Skeletal muscle tissue (tissue), 4 donors: ENCODE results near the gene TNS1. TPM values are rescaled to one million over a fixed set of nuclear protein-coding genes. Genes with fewer than 3 reads are reported as not detected.
"Not testable (repeated sequence)": the region's sequence is repeated elsewhere in the genome, so short reads cannot be mapped to it uniquely, and the experiment has no call there.

Source experiments
- H3K27ac ChIP-seq: one replicate; pipeline ENCODE4 v1.7.0; 2013; ENCODE audit warnings: mild to moderate bottlenecking, low read depth, low read length, inconsistent platforms
- H3K27me3 ChIP-seq, 3 donors: one replicate each; pipeline ENCODE4 v1.7.0; 2013; ENCODE audit warnings: low read length in 3 of 3; ENCODE audit not compliant: control insufficient read depth in 3 of 3, insufficient read depth in 3 of 3
- H3K36me3 ChIP-seq, 3 donors: one replicate each; pipeline ENCODE4 v1.7.0; 2013; ENCODE audit warnings: low read length in 3 of 3; ENCODE audit not compliant: control insufficient read depth in 3 of 3, insufficient read depth in 3 of 3
- H3K4me1 ChIP-seq, 3 donors: one replicate each; pipeline ENCODE4 v1.7.0; 2013; ENCODE audit warnings: low read length in 3 of 3, mild to moderate bottlenecking in 3 of 3; ENCODE audit not compliant: control insufficient read depth in 3 of 3, insufficient read depth in 3 of 3
- H3K4me3 ChIP-seq, 3 donors: one replicate each; pipeline ENCODE4 v1.7.0; 2013; ENCODE audit warnings: low read length in 3 of 3
- H3K9ac ChIP-seq, 3 donors: one replicate each; pipeline ENCODE4 v1.7.0; 2013; ENCODE audit warnings: low read length in 3 of 3, mild to moderate bottlenecking in 3 of 3, moderate library complexity in 2 of 3, low read depth in 1 of 3
- H3K9me3 ChIP-seq, 3 donors: one replicate each; pipeline ENCODE4 v1.7.0; 2013; ENCODE audit warnings: low read length in 3 of 3; ENCODE audit not compliant: control insufficient read depth in 3 of 3
- total RNA-seq: library from RNA; depleted of rRNA; stranded (reverse); fragments of >200 nt; gene quantifications from one replicate; pipeline ENCODE4 v1.2.3, GENCODE V29; 2014
- donor health status: Osteomylitis.

TNS1 gene
- total RNA-seq, 1 donor from 2014 or later, result 73.1 TPM

DNA sequence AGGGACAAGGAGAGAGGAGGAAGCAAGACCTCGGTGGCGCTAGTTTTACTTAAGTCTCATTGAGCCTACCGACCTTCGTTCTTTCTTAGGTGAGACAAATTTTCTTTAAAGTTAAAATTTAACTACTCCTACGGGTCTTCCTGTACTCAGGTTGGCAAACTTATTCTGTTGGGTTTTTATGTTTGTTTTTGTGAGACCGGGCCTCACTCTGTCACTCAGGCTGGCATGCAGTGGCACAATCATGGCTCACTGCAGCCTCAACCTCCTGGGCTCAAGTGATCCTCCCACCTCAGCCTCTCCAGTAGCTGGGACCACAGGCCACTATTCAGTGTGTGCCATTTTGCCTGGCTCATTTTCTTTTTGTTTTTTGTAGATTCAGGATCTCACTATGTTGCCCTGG lies 189.0 kb downstream of the TNS1 start:
- Histone ChIP-seq H3K9me3 (no peaks in the 10 kb centered on the region), H3K4me1 (peaks cover 77 to 90% (median 78%) of the 10 kb centered on the region in 3 donors), H3K9ac (peak overlapping the region in 1 of 3 donors; percentile 16), H3K27ac (no peak overlapping the region), H3K27me3 (no peaks in the 10 kb centered on the region), H3K36me3 (peaks cover 89 to 99% (median 98%) of the 10 kb centered on the region in 3 donors), H3K4me3 (no peak overlapping the region)

DNA sequence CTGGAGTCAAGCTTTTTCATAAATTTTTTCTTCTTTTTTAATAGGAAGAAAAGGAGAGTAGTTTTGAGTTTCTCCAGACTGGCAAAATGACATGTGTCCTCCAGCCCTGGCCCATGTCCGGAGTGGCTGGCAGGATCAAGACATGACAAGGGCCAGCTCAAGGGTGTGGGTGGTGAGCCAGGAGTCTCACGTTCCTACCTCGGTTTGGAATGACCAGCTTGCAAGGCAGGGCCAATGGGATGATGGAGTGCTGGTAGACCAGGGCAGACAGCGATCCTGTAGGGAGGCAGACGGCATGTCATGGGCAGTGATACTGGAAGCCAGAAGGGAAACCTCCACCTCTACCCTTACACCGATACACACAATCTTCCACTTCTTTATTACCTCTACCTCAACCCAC lies 190.6 kb downstream of the TNS1 start:
- no peaks in the 10 kb centered on the region for H3K27me3 ChIP-seq
- peaks cover 89 to 98% (median 97%) of the 10 kb centered on the region in 3 donors for H3K36me3 ChIP-seq
- H3K27ac ChIP-seq, result peak overlapping the region; percentile 3
- H3K4me1 ChIP-seq, result peaks cover 69 to 87% (median 77%) of the 10 kb centered on the region in 3 donors
- H3K9ac ChIP-seq, result no peak overlapping the region
- no peaks in the 10 kb centered on the region for H3K9me3 ChIP-seq
- H3K4me3 ChIP-seq, result no peak overlapping the region

DNA sequence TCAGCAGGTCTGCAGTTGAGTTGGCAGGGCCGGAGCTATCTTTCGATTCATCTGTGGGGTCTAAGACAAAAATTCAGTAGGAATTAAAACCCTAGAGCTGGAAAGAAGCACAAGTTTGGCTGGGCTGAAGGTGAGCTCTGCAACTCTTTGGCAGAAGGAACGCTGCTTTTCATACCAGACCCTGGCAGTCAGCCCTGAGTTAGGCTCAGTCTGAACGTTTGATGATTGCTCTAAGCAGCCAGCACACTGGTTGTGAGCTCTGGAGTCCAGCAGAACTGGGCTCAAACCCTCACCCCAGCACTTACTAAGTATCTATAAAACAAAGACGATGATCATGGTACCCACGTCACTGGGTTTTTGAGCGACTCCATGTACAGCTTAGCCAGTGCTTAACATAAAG lies 192.5 kb downstream of the TNS1 start:
- Histone ChIP-seq H3K9me3 (no peaks in the 10 kb centered on the region), H3K36me3 (peaks cover 82 to 92% (median 91%) of the 10 kb centered on the region in 3 donors), H3K4me1 (peaks cover 68 to 87% (median 71%) of the 10 kb centered on the region in 3 donors), H3K27me3 (no peaks in the 10 kb centered on the region), H3K9ac (no peak overlapping the region), H3K4me3 (no peak overlapping the region), H3K27ac (no peak overlapping the region)

DNA sequence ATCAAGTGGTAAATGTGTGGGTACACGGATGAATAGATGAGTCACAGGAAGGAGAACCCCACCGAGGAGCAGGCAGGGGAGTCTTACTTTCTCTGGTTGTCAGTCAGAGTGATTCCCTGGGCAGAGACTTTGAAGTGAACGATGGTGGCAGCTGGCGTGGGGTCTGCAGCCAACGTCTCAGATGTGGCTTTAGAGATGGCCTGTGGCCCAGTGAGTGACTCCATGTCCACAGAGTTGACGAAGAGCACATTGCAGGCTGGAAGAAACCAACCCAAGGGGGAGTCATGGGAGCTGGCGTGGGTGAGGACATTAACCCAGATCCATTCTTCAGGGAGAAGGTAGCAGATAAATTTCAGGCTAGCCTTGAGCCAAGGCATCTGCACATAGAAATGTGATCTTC lies 193.1 kb downstream of the TNS1 start:
- Histone ChIP-seq H3K27ac (no peak overlapping the region), H3K9me3 (no peaks in the 10 kb centered on the region), H3K27me3 (no peaks in the 10 kb centered on the region), H3K4me3 (no peak overlapping the region), H3K36me3 (peaks cover 78 to 88% (median 88%) of the 10 kb centered on the region in 3 donors), H3K9ac (no peak overlapping the region), H3K4me1 (peaks cover 68 to 87% (median 72%) of the 10 kb centered on the region in 3 donors)

DNA sequence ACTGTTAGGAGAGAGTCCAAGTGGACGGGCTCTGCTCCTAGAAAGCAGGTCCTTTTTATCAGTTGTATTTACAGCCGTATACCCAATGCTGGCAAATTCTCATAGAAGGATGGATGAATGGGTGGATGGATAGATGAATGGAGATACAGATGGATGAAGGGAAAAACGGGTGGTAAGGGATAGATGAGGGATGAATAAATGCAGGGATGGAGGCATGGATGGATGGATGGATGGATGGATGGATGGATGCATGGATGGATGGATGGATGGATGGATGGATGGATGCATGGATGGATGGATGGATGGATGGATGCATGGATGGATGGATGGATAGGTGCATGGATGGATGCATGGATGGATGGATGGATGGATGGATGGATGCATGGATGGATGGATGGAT lies 193.8 kb downstream of the TNS1 start:
- peaks cover 78 to 88% (median 86%) of the 10 kb centered on the region in 3 donors for H3K36me3 ChIP-seq
- not testable (repeated sequence) for H3K9me3 ChIP-seq, H3K4me3 ChIP-seq, H3K27ac ChIP-seq, H3K9ac ChIP-seq, H3K27me3 ChIP-seq
- H3K4me1 ChIP-seq, result peaks cover 64 to 86% (median 70%) of the 10 kb centered on the region in 3 donors

DNA sequence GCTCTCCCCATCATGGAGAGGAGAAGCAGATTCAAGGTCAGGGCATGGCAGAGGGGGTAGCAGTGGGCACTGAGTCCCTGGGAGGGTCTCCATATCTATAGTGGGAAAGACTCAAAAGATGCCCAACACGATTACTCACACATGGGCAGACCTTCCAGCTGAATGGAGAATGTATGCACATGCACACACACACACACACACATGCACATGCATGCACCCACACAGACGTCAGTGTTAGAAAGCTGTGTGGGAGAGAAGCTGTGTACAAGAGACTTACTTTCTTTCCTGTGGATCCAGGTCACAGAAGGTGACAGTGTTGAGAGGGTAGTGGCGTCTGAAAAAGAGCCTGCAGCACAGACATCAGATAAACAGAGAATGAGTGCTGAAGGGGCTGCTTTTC lies 194.5 kb downstream of the TNS1 start:
- Histone ChIP-seq H3K9me3 (no peaks in the 10 kb centered on the region), H3K9ac (peak overlapping the region in 1 of 3 donors; percentile 50), H3K4me1 (peaks cover 58 to 80% (median 68%) of the 10 kb centered on the region in 3 donors), H3K27me3 (no peaks in the 10 kb centered on the region), H3K36me3 (peaks cover 78 to 88% (median 86%) of the 10 kb centered on the region in 3 donors), H3K4me3 (no peak overlapping the region), H3K27ac (no peak overlapping the region)

DNA sequence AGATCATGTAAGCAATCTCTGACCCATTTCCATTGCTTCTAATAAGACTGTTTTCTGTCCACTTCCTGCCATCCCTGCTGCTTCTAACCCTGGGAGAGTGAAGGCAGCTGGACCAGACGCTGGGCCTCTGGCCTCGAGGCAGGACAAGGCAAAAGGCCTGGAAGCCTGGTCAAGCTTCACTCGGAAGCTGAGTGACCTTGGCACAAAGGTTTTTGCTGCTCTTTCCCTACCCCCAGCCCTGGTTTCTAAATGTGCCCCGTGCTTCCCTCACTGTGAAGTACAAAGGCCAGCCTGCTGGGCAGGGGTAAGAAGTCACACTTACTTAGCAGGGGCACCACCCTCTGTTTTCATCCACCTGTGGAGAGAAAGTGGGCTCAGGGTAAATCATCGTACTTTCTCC lies 195.0 kb downstream of the TNS1 start:
- no peaks in the 10 kb centered on the region for H3K27me3 ChIP-seq
- H3K4me3 ChIP-seq, result no peak overlapping the region
- H3K36me3 ChIP-seq, result peaks cover 78 to 88% (median 86%) of the 10 kb centered on the region in 3 donors
- no peak overlapping the region for H3K9ac ChIP-seq
- H3K27ac ChIP-seq, result no peak overlapping the region
- peaks cover 52 to 74% (median 62%) of the 10 kb centered on the region in 3 donors for H3K4me1 ChIP-seq
- no peaks in the 10 kb centered on the region for H3K9me3 ChIP-seq

DNA sequence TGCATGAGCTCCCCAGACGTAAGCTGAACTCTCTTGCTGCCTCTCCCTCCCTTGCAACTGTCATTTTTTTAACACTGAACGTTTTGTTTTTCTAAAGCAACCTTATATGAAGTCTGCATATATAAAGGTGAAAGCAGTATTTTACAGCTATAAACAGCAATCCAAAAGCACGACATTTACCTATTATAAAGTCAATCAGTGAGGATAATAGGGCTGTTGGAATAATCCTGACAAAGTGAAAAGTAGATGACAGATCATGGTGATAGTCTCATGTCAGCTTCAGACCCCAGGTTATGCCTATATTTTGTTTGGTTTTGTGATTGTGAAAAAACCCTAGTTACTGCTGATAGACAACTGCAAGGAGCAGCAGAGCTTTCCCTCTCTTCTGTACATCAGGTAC lies 195.8 kb downstream of the TNS1 start:
- Histone ChIP-seq H3K9ac (no peak overlapping the region), H3K36me3 (peaks cover 75 to 87% (median 86%) of the 10 kb centered on the region in 3 donors), H3K9me3 (no peaks in the 10 kb centered on the region), H3K27me3 (no peaks in the 10 kb centered on the region), H3K27ac (no peak overlapping the region), H3K4me1 (peaks cover 49 to 67% (median 56%) of the 10 kb centered on the region in 3 donors), H3K4me3 (no peak overlapping the region)

DNA sequence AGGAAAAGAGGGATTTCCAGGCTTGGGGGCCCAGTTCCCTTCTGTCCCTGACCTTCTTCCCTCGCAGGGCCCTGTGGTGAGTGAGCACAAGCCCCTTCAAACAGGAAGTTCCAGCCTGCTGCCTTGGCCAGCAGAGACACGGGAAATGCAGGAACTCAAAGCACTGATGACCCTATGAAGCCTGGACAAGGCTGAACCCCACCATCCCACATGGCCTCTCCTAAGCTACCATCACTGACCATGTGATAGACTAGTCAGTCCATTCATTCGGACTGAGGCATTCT lies 196.4 kb downstream of the TNS1 start:
- no peak overlapping the region for H3K4me3 ChIP-seq
- peaks cover 74 to 86% (median 86%) of the 10 kb centered on the region in 3 donors for H3K36me3 ChIP-seq
- H3K27me3 ChIP-seq, result no peaks in the 10 kb centered on the region
- peaks cover 43 to 65% (median 53%) of the 10 kb centered on the region in 3 donors for H3K4me1 ChIP-seq
- H3K9ac ChIP-seq, result no peak overlapping the region
- peak overlapping the region; percentile 14 for H3K27ac ChIP-seq
- H3K9me3 ChIP-seq, result no peaks in the 10 kb centered on the region

DNA sequence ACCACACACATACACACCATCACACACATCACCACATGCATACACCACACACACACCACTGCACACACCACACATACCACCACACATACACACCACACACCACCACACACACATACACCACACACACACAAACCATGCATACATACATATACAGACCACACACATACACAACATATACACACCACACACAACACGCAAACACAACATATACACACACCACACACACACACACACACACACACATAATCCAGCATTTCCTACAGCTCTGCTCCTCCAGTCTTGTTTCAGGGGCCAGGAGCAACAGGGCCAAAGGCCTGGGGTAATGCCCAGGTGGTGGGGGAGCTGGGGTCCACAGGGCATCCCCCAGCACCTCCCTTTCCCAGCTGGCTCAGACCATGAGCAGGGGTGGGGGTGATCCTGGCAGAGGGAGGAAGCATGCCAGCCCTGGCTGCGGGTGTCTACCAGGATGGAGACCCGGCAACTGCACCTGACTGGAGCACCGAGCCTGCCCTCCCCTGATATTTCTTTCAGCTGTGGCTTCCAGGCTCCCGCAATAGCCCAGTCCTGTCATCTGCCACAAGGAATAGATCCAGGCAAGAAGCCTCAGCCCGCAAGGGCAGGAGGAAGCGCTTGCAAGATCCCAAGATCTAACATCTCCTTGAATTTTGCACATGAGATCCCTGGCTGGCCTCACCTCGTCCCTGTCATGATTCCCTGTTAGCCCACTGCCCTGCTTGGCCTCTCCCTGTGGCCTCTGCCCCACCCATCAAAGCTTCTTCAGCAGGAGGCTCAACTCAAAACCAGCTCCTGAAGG lies 196.9 kb downstream of the TNS1 start:
- Histone ChIP-seq H3K27me3 (no peaks in the 10 kb centered on the region), H3K27ac (peak overlapping the region; percentile 54), H3K9ac (peak overlapping the region in 1 of 3 donors; percentile 50), H3K4me1 (peaks cover 39 to 67% (median 52%) of the 10 kb centered on the region in 3 donors), H3K9me3 (no peaks in the 10 kb centered on the region), H3K4me3 (peak overlapping the region in 1 of 3 donors; percentile 23), H3K36me3 (peaks cover 74 to 85% (median 85%) of the 10 kb centered on the region in 3 donors)
